Measurements from ENCODE around the gene EPHB1.

DNA sequence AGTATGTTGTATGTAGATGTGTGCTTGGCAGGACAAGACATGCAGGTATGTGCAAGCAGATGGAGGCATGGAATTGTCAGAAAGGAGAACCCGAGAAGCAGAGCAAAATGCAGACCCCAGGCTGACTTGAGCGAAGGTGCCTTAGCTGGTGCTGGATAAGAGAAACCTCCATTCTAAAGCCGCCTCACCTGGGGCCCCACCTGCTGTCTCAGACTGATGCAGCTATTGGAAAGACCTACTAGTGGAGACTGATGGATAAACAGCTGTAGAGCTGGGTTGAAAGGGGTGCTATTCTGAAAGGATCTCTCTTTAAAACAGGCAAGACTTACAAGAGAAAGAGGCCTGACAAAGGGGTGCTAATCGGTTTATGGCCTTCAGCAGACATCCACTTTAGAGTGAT is 86.2 kb downstream of the EPHB1 start:
- TF ChIP-seq, protein P1, sequence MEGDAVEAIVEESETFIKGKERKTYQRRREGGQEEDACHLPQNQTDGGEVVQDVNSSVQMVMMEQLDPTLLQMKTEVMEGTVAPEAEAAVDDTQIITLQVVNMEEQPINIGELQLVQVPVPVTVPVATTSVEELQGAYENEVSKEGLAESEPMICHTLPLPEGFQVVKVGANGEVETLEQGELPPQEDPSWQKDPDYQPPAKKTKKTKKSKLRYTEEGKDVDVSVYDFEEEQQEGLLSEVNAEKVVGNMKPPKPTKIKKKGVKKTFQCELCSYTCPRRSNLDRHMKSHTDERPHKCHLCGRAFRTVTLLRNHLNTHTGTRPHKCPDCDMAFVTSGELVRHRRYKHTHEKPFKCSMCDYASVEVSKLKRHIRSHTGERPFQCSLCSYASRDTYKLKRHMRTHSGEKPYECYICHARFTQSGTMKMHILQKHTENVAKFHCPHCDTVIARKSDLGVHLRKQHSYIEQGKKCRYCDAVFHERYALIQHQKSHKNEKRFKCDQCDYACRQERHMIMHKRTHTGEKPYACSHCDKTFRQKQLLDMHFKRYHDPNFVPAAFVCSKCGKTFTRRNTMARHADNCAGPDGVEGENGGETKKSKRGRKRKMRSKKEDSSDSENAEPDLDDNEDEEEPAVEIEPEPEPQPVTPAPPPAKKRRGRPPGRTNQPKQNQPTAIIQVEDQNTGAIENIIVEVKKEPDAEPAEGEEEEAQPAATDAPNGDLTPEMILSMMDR (conservative IDR thresholded peaks at IDR 0.05), result no peak
- TF ChIP-seq ZFX (IDR thresholded peaks at IDR 0.05), result no peak

Measured in C4-2B (cell line).